HUDEP-2 (cell line): ENCODE data around the gene ZBTB8OS.
A peak's percentile ranks its signal among the peaks of the same experiment; 100 is the strongest.
"Not testable (repeated sequence)": the region's sequence is repeated elsewhere in the genome, so short reads cannot be mapped to it uniquely, and the experiment has no call there.

Source experiments
- DNase-seq, 76 experiments: peaks; one replicate each; lab custom pipeline; 2025; ENCODE audit not compliant: unreplicated experiment in 76 of 76; lab: John Stamatoyannopoulos, UW

The ZBTB8OS gene

GRCh38 chr1:32650752-32651460 lies 556 bp upstream of the ZBTB8OS start, which contains the start of gene RBBP4:
Gene RBBP4, plus strand, starts transcription at chr1:32651208. Its CDS starts 99 bp downstream, at chr1:32651307.
- DNase-seq = peak; percentile 46 to 99 (median 96)

GRCh38 chr1:32647308-32648134 lies 2.8 kb downstream of the ZBTB8OS start:
- DNase-seq = no peak

- DNase-seq = no peak
These were observed 5.9 kb downstream of the ZBTB8OS start for GRCh38 chr1:32644426-32644825.

- DNase-seq = not testable (repeated sequence)
These were observed 8.0 kb downstream of the ZBTB8OS start for GRCh38 chr1:32642292-32642827.

- DNase-seq = no peak
These were observed 10.8 kb downstream of the ZBTB8OS start for GRCh38 chr1:32639489-32640075.

- DNase-seq = no peak
These were observed 13.3 kb downstream of the ZBTB8OS start for GRCh38 chr1:32636914-32637645.

GRCh38 chr1:32635508-32636277 lies 14.7 kb downstream of the ZBTB8OS start:
- DNase-seq = no peak

- DNase-seq = no peak
These were observed 17.5 kb downstream of the ZBTB8OS start for GRCh38 chr1:32632829-32633228.

- DNase-seq = not testable (repeated sequence)
These were observed 20.2 kb downstream of the ZBTB8OS start for GRCh38 chr1:32630173-32630572.

GRCh38 chr1:32627596-32628162 lies 22.7 kb downstream of the ZBTB8OS start:
- DNase-seq = no peak

GRCh38 chr1:32626176-32626575 lies 24.2 kb downstream of the ZBTB8OS start:
- no peak for DNase-seq

GRCh38 chr1:32623775-32624174 lies 26.6 kb downstream of the ZBTB8OS start:
- DNase-seq = peak in 2 of 76 experiments; percentile 7

GRCh38 chr1:32622806-32623681 lies 27.3 kb downstream of the ZBTB8OS start:
- no peak for DNase-seq

GRCh38 chr1:32622205-32622604 lies 28.1 kb downstream of the ZBTB8OS start:
- DNase-seq = no peak

- no peak for DNase-seq
These were observed 30.5 kb downstream of the ZBTB8OS start for GRCh38 chr1:32619701-32620485.

GRCh38 chr1:32618673-32619221 lies 31.6 kb downstream of the ZBTB8OS start:
- DNase-seq = no peak

GRCh38 chr1:32613472-32613871 lies 36.9 kb downstream of the ZBTB8OS start:
- no peak for DNase-seq
